Duodenal mucosa (tissue), 2 donors: ENCODE results near the gene NPTXR.

Source experiments
- H3K27ac ChIP-seq: one replicate; pipeline ENCODE4 v1.7.0; 2013; ENCODE audit warnings: low read depth, low read length
- H3K27me3 ChIP-seq, 2 donors: one replicate each; pipeline ENCODE4 v1.7.0; 2013; ENCODE audit warnings: low read length in 2 of 2, control low read depth in 1 of 2; ENCODE audit not compliant: insufficient read depth in 2 of 2, control insufficient read depth in 1 of 2
- H3K36me3 ChIP-seq, 2 donors: one replicate each; pipeline ENCODE4 v1.7.0; 2013; ENCODE audit warnings: low read length in 2 of 2, control low read depth in 1 of 2; ENCODE audit not compliant: insufficient read depth in 2 of 2, control insufficient read depth in 1 of 2
- H3K4me1 ChIP-seq, 2 donors: one replicate each; pipeline ENCODE4 v1.7.0; 2013; ENCODE audit warnings: low read length in 2 of 2, control low read depth in 1 of 2; ENCODE audit not compliant: insufficient read depth in 2 of 2, control insufficient read depth in 1 of 2
- H3K4me3 ChIP-seq, 2 donors: one replicate each; pipeline ENCODE4 v1.7.0; 2013; ENCODE audit warnings: low read length in 2 of 2, low read depth in 1 of 2
- H3K9ac ChIP-seq, 2 donors: one replicate each; pipeline ENCODE4 v1.7.0; 2013; ENCODE audit warnings: low read length in 2 of 2, low read depth in 1 of 2
- H3K9me3 ChIP-seq, 2 donors: one replicate each; pipeline ENCODE4 v1.7.0; 2013; ENCODE audit warnings: low read length in 2 of 2, control low read depth in 1 of 2; ENCODE audit not compliant: control insufficient read depth in 1 of 2

Gene NPTXR

GRCh38 chr22:38773363-38773946 lies 70.4 kb downstream of the NPTXR start:
- Histone ChIP-seq H3K9ac (no peak overlapping the region), H3K36me3 (no peaks in the 10 kb centered on the region), H3K27ac (no peak overlapping the region), H3K4me3 (no peak overlapping the region), H3K9me3 (no peaks in the 10 kb centered on the region), H3K4me1 (no peaks in the 10 kb centered on the region), H3K27me3 (no peaks in the 10 kb centered on the region)

GRCh38 chr22:38772623-38772873 lies 71.3 kb downstream of the NPTXR start:
- no peaks in the 10 kb centered on the region for H3K27me3 ChIP-seq
- no peaks in the 10 kb centered on the region for H3K4me1 ChIP-seq
- no peaks in the 10 kb centered on the region for H3K36me3 ChIP-seq
- H3K9me3 ChIP-seq = no peaks in the 10 kb centered on the region
- H3K4me3 ChIP-seq = no peak overlapping the region
- H3K27ac ChIP-seq = no peak overlapping the region
- H3K9ac ChIP-seq = no peak overlapping the region

- H3K4me1 ChIP-seq = no peaks in the 10 kb centered on the region
- H3K9ac ChIP-seq = no peak overlapping the region
- H3K9me3 ChIP-seq = no peaks in the 10 kb centered on the region
- no peak overlapping the region for H3K4me3 ChIP-seq
- H3K36me3 ChIP-seq = no peaks in the 10 kb centered on the region
- H3K27ac ChIP-seq = no peak overlapping the region
- H3K27me3 ChIP-seq = no peaks in the 10 kb centered on the region
Measured at GRCh38 chr22:38770257-38770949, 73.4 kb downstream of the NPTXR start.
